ENCODE measurements around the gene KCNK10.

The KCNK10 gene

DNA sequence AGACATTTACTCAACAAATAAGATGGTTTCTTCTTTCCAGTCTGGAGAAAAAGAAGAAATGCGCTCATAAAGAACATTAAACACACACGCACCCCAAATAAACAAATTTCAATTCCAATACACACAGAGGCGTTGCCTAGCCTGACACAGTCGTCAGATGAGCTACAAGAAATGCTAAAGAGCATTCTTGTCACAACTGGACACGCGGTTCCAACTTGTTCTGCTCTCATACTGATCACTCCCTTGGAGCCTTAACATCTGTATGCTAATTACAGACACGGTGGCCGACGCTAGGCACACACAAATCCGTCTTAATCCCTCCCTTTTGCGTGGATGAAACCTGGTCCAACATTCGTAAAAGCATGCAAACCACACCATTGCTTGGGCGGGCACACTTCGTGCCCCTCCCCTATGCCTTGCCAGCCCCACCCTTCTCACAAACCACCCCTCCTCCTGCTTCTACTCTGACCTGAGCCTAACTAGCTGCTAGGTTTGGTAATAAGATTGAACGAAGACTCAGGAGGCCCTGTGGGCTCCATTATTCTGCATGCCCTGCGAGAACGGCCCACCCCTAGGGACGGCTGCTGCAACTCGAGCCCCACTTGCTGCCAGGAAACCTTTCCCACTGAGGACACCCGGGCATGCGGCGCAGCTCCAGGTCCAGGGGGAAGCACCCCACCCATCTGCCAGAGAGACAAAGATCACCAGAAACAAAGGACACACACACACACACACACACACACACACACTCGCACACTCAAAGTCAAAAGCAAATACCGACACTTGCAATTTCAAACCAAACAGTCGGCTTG, 1.2 kb downstream of the KCNK10 start:
- DNase-seq = no peak

DNA sequence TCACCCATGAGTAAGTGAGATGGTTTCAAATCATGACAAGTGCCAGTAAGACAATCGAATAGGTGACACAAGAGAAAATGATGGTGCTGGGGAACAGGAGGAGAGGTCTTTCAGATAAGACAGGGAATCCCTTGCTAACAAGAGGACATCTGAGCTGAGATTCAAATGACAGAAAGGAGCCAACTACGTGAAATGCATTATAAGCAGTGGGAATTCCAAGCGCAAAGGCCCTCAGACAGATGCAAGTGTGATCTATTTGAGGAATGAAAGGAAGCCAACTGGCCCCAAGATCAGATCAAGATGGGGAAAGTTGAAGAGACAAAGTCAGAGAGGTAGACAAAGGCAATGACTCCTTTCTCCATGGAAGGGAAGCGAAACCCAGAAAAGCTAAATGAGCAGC, 4.7 kb downstream of the KCNK10 start:
- DNase-seq = no peak

DNA sequence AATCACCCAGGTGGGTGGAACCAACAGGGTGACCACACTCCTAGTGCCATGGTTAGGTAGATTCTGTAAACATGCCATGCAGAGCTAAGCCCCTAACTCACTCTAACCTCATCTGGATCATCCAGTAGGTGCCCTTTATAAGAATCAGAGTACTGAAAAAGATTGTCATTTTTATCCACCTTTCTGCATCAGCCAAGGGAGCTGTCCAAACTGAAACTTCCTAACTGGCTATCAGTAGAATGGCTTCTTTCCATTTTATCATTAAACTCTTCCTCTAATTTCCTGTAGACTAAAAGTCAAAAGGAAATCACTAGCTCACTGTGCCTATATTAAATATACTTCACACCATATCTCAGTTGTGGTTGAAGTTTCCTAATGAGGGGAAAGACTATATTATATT, 6.5 kb downstream of the KCNK10 start:
- DNase-seq = no peak

DNA sequence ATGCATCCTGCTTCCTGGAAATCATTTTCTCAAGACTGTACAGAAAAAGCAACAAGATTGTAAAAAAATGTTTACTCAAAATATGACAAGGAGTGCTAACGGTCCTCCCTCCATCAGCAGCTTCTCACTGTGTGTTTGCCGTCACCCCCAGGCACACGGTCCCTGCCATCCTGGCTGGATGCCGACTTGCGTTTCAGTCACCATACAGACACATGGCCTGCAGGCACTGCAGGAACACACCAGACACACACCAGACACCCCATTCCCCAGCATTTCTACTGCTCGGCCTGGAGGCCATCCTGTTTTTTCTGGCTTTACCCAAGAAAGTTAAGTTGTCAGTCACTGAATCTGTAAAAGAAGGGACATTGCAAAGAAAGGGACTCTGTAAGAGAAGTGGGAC, 10.8 kb downstream of the KCNK10 start:
- DNase-seq = no peak

DNA sequence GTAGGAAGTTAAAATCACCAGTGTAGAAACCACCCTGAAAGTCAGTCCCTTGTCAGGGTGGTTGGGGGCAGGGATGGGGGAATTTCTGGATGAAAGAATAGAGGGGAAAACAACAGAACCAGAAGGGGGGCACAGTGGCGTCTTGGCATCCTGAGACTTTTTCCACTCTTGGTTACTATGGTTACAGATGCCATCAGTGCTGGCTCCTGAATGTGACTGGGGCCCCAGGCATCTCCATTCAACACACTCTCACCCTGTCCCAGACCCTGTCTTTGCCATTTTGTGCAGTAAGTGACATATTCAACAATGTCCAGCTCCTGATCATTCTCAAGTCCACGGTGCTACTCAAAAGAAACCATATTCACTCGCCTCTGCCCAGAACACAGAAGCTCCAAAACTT, 11.3 kb downstream of the KCNK10 start:
- DNase-seq = no peak

DNA sequence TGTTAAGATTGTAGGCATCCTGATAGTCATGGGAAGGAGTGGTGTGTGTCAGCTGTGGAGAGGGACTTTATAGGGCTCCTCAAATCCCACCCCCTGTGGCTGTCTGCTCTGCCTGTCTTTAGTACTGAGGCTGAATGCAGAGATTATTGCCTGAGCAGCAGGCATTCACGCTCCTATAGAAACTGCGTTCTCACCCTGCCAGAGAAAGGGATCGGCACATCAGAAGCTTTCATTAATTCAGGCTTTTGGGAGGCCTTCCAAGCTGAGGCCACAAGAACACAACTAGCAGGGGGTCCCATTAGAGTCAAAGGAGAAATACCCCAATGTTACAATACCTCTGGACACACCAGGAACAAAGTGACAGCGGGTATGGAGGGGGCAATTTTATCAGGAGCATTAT, 12.6 kb downstream of the KCNK10 start:
- DNase-seq = no peak

DNA sequence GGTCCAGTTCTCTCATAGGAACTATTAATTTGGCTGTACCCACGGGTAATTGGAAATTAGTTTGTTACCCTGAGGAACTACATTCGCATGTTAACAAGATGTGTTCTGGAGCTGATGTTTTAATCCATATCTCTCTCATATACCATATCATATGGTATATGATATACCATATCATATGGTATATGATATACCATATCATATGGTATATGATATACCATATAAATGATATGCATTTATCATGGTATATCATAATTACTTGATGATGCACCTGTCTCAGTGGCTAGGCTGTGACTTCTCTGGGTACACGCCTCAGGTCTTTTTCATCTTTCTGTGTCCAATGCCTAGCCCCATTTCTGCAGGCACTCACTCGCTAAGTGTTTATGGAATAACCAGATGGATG, 13.0 kb downstream of the KCNK10 start:
- DNase-seq = no peak

DNA sequence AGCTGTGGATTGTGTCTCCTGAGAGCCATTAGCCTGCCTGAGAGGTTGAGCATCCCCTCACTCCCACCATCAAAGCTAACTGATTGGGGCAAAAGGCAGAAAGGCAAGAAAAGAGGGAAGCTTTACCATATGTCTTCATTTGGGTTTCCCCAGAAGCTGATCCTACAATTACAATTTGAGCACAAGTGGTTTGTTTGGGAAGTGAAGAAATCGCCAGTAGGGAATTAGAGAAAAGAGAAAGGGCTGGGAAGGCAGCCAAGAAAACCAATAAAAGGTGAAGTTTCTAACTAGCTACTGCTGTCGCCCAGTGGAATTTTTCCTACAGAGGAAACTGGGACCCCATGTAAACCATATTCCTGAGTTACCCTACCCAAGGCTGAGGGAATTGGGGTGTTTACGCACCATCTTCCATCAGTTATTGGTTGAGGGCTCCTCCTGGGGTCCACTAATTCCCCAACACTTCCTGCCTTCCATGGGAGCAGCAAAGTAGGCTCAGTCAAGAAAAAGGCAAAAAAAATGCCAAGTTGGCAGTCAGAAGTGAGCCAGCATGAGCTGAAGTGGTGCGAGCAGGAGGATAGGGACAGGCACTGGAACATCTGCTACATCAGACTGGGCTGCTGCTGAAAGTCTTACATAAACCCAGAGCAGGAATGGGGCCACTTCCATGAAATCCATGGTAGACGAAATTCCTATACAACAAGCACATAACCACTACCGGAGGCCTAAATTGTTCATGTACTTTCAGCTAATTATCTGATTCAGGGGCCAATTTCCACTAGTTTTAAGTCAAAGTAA, 17.3 kb downstream of the KCNK10 start:
- no peak for DNase-seq

DNA sequence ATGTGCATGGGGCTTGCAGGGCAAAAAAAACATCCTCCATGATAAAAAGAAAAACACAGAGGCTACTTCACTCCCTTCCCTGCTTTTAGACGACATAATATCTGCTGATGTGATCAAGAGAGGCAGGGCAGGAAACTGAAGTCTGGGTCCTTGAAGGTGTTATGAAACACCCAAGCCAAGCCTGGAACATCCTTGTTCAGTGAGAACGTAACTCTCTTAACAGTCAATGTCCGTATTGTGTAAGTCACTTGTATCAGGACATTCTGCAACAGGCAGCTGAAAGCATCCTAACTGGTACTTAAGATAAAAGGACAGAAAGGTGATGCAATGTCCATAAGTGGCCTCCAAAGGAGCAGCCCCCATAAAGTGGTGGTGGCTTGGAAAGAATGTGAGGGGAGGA, 20.0 kb downstream of the KCNK10 start:
- DNase-seq = no peak

DNA sequence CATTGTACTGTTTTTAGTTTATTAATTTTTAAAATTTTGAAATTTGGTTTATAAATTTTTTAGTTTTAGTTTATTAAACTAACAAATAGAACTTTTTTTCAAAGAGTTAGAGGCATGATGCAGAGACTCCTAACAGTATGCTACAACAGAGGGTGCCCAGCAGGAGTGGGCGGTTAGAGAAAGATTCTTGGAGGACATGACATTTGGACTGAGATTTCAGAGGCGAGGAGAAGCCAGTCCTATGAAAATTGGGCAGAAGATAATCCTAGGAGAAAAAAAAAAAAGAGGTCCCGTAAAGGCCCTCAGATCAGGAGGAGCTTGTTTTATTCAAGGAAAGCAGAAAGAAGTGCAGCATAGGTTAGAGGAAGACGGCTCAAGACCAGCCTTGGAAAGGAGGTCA, 21.7 kb downstream of the KCNK10 start:
- DNase-seq = no peak

DNA sequence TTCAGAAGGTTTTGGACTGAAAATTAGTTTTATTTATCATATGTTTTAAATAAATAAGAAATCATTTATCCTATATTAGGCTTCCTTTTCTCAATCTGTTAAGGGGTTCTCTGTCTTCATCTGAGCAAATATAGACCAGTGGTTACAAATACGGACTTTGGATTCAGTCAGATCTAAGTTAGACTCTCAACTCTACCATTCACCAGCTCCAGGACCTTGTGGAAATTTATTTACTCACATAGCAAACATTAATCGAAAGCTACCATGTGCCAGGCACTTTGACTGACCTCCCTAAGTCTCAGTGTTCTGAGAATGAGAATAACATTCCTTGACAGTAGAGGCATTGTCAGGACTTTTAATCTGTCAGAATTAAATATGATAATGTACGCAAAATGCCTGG, 22.3 kb downstream of the KCNK10 start:
- DNase-seq = no peak

DNA sequence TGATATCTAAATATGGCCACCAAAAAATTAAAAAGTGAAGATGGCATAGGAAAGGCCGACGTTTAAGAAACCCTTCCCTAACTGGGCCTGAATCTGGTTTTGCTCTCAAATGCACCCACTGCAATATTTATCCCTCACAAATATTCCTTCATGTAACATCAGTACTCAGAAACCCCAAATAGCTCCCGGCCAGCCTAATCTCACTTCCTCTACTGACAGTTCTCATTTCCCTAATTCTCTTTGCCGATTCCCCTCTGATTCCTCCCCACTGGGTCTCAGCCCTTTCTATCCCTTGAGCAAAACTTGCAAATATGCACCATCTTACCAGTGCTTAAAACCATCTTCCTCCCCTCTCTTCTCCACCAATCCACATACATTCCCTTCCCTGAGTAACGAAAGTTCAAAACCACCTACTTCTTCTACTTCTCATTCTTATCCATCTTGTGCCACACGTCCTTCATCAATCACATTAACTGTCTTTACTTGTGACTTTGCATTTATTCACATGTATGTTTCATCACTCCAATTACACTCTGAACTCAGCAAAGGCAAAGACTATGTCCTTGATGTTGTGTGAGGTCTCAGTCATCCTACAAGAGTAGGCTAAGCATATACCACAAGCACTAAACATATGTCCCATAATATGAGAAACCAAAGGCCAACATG, 23.1 kb downstream of the KCNK10 start:
- no peak for DNase-seq

DNA sequence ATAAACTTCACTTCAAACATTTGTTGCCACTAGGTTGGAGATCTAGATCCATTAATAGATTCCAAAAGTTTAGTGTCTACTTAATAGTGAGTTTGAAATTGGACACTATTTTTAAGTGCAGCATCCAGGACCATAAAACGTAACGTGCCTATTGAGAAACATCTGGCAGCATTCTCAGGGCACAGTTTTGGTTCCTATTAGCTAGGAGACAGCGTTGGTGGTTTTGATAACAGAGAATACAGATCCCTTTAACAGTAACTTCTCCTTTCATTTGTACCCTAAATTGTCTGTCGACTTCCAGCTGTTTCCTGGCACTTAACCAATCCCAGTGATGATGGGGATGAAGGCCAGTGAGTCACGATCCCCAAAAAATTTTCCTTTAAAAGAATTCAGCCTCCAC, 25.8 kb downstream of the KCNK10 start:
- DNase-seq = no peak

DNA sequence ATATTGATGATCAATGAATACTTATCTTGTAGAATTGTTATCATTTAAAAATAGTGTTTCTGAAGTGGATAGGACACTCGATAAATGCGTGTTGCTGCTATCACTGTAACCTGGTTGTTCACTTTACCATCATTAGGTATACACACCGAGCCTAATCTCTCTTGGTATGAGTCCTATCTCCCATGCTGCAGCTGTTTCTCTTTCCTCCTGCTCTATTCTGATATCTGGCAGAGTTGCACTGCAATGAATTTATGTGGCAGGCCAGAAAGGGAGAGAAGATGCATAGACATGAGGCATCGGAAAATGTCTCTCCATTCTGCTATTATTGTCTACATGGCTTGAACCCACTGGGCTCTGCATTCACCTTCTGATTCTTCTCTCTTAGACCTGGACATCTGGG, 26.7 kb downstream of the KCNK10 start:
- DNase-seq = no peak

DNA sequence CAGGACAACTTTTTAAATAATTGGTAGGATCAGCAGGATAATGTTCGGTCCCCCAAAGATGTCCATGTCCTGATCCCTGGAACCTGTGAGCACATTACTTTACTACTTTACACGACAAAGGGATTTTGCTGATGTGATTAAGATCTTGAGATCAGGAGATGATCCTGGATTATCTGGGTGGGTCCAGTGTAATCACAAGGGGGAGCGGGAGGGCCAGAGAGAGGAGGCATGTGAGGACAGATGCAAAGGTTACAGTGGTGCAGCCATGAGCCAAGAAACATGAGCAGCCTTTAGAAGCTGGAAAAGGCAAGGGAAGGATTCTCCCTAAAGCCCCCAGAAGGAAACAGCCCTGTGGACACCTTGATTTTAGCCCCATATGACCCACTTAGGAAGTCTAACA, 33.1 kb downstream of the KCNK10 start:
- DNase-seq = no peak

DNA sequence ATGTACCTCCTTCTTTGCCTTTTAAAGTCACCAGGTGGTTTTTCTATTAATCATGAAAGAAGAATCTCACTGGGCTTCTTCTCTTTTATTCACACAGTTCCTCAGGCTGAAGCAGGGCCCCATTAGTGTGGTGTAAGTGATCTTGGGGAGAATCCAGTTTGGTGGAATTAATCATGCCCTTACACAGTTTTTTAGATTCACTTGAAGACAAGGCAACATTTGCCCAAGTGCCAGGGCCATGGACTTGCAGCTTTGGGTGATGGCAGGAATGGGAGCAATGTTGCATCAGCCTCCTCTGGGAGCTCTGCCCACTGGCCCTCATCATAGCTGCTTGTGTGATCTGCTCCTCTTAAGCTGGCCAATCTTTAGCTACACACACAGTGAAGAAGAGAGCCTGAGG, 33.8 kb downstream of the KCNK10 start:
- no peak for DNase-seq

DNA sequence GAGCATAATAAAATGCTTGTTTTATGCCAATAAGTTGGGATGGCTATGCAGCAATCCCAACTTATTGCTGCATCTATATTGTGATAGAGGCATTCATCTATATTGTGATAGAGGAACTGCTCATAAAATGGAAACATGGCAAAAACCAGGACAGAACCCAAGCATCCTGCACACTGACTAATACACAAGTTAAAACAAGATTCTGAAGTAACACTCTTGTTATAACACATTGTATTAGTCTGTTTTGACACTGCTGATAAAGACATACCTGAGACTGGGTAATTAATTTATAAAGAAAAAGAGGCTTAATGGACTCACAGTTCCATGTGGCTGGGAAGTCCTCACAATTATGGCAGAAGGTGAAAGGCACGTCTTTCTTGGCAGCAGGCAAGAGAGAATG, 36.8 kb downstream of the KCNK10 start:
- DNase-seq = no peak

DNA sequence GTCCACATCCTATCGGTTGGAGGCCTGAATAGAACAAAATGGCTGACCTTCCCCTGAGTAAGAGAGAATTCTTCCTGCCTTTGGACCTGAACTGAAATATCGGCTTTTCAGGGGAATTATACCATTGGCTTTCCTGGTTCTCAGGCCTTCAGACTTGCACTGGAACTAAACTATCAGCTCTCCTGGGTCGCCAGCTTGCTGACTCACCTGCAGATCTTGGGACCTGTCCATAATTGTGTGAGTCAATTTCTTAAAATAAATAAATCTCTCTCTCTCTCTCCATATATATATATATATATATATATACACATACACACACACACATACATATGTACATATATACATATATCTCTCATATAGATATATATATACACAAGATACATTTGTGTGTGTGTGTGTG, 41.6 kb downstream of the KCNK10 start:
- DNase-seq = no peak

DNA sequence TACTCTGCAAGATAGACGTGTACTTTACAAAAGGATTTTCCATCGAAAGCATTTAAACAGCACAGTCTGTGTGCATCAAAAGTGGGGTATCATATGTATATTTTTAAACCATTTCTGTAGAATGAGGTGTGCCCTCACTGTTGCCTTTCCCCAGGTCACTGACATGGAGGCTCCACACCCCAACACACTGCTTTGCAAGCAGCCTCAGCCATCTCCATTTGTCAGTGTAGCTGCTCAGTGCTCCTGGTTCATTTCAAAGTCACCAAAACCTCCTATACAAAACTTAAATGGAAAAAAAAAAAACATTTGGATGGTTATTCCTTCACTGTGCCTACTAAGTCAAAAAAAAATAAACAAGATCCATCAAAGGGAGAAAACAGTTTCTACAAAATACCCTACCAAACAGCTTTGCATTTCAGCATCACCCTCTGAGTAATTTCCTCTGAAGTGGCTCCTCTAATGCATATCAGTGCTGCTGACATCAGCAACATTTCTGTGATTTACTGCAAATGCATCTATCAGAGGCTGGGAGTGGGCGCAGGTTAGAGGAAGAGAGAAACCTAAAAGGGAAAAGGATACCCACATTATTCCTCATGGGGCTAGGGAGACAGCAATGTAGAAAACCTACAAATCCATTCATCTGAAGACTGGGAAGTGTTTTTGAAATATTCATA, 46.0 kb downstream of the KCNK10 start:
- no peak for DNase-seq

DNA sequence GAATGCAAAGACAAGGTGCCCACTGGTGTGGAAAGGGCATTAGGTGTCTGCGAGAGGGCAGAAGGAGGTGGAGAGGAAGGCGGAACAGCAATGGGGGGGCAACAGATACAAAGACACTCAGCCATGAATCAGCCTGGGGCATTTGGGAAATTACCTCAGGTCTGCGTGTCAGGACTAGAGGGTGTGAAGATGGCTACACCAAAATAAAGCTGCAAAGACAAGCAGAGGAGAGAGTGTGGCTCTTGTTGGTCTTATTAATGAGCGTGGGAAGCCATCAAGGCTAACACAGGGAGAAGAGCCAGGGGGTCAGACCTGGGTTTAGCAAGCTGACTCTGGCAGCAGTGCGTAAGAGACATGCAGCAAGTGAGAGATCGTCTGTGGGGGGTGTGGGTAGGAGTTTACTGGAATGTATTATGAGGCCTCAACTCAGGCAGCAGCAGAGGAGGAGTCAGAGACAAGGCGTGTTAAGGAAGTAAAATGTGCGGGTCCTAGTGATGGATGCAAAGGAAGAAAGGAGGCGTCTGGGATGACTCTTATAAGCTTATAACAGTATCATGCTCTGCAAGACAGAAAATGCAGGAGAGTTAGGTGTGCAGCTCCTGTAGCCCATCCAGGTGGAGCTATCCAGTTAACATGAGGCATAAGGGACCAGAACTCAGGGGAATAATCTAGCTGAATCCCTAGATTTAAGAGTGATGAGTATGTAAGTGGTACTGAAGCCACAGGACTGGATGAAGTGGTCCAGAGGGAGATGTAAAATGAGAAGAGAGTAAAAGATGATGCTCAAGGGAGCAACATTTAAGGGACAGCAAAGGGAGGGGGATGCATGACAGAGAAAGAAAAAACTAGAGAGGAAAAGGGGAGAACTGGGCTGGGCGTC, 50.4 kb downstream of the KCNK10 start:
- no peak for DNase-seq

DNA sequence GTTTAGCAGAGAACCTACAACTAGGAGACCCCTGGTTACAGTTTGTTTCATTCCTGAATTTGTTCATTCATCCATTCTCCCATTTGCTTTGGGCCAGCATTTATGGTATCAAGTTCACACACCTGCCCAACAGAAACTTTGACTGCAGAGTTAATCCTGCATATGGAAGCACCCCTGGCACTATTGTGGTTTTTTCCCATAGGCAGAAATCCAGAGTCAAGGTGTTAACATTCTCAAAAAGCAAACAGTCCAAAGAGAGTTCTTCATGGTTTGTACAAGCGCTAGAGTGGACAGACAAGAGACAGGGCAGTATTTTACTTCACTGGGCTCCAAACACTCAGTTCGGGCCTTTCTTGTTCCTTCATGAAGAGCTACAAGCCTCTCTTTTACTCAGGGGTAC, 51.9 kb downstream of the KCNK10 start:
- DNase-seq = no peak

DNA sequence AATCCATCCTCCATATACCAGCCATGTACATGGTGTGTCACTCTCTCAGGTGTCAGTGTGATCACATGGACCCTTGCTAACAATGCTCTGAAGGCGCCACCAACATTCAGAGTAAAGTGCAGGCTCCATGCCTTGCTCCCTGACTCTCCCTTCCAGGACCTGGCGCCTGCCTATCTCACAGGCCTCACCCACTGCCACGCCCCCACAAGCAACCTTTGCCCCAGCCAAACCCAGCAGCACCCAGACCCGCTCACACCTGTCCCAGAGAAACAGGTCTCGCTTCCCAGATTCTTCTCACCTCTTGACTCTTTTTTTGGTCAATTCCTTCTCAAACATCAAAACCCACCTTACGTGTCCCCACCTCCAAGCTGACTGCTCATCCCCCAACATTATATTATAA, 52.3 kb downstream of the KCNK10 start:
- no peak for DNase-seq
